GM19043 (cell line): Measurements from ENCODE around the gene SPRYD7.
"Not testable (repeated sequence)": the region's sequence is repeated elsewhere in the genome, so short reads cannot be mapped to it uniquely, and the experiment has no call there.

Experiments
- ATAC-seq: cut with Tn5 transposase; IDR thresholded peaks from one replicate; pipeline ENCODE4 v1.9.1; 2021; ENCODE audit warnings: low read depth; ENCODE audit not compliant: unreplicated experiment

Gene SPRYD7

DNA sequence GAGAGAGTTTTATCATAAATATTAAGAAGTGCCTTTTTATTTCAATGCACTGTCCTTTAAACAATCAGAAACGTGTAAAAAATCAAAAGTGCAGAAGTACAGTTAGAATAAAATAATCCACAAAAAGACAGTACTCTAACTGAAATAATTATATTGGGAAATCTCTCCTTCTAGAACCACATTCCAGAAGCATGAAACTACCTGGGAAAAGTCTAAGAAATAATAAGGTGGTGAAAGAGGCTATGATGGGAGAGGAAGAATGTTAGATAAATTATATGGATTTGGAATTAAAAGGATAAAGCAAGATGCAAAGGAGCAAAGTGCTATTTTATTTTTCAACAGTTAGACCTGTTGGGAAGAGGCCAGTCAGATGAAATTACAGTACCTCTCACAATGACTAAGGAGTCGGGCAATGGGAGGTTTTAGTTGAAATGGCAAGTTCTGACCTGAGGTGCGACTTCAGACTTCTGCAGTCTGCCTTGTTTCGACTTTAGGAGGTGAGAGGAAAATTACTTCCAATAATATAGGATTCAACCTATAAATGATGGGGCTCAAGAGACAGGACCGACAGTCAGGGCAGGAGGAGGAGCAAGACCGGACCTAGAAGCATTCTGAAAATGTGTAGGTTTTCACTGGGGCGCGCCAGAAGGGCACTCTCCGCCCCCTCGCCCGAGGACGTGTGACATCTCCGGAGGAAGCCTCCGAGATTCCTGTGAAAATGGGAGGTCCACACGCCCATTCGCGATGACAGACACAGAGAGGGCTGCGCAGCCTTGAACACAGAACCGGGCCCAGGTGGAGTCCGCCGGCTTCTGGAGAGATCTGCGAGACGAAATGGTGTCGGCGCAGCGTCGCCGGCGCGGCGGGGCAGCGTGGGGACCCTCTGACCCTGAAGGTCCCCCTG, 717 bp downstream of the SPRYD7 start:
- peak; percentile 15 for ATAC-seq

DNA sequence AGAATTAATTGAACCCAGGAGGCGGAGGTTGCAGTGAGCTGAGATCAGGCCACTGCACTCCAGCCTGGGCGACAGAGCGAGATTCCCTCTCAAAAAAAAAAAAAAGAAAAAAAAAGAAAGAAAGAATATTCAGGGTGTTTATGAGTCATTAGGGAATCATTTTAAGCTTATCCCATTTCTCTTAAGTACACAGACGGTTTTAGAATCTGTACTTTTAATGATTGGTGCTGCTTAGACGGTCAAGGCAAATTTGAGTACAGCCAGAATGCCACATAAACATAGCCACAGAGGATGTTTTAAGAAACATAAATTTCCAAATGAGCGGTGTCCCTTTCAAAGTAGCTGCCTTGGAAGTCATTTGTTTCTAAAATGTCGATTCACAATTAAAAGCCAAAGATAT, 2.6 kb downstream of the SPRYD7 start:
- no peak for ATAC-seq

DNA sequence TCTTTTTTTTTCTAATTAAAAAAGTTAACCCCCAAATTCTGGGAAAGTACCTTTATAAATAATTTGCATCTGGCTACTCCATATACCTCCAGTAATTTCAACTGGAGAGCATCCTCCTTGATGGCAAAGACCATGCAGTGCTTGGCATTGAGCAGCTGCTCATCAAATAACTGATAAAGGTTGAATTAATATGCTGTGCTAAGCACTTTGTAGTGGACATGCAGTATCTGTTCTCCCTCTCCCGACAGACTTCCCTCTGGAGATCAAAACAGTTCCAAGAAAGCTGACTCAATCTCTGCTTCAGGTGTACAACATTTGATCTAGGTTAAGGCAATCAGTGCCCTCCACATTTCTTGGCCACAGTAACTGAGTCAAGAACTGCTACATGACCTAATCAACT, 3.3 kb downstream of the SPRYD7 start:
- no peak for ATAC-seq

DNA sequence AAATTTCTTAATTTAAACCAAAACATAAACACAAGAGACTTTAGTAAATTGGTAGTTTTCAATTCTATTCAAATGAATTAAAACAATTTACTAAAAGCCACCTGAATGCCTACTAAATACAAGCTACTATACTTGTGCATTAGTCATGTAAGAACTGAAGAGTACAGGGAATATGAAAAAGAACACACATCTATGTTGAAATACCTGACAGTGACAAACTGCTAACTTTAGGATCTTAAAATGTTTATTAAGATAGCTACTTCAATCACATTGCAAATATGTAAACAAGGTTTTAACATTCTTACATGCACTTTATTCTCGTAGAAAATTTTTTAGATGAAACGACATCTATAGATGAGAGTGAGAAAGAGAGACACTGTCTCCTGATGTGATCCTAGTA, 4.1 kb downstream of the SPRYD7 start:
- ATAC-seq: no peak

DNA sequence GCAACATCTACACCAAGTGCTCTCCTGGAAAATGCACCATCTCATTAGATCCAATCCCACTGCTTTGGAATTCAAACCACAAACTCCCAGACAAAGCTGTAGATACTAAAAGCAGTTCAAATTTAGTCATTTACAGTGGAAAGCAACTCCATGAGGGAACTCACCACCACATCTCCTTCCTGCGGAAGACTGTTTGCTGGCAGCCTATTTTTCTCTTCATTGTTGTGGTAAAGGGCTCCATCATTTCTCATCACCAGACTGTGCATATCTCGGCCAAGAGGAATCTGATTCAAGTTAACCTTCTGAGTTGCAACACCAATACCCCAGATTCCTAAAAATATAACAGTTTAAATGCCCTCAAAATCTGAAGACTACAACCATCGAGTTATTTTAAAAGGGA, 8.4 kb downstream of the SPRYD7 start:
- no peak for ATAC-seq

DNA sequence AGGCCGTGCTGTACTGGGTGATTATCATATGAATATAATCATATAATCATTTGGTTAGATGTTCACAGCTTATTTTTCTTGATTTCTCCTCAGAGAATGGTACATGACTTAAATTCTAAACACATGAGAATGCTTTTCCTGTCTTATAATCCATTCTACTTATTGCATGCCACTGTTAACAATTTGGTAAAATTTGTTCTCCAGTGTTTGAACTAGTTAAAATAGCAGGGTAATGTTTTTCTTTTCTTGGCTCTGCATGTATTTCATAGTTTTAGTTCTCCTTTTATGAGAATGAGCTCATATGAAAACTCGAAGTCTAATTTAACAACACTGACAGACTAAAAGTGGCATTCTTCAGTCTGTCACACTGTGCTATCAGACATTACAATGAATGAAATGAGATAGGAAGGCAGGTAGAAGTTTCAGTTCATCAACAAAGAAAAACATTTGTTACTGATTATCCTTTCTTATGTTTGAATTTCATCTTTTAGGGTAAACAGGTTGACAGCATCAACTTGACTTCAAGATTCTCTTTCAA, 10.2 kb downstream of the SPRYD7 start:
- no peak for ATAC-seq

DNA sequence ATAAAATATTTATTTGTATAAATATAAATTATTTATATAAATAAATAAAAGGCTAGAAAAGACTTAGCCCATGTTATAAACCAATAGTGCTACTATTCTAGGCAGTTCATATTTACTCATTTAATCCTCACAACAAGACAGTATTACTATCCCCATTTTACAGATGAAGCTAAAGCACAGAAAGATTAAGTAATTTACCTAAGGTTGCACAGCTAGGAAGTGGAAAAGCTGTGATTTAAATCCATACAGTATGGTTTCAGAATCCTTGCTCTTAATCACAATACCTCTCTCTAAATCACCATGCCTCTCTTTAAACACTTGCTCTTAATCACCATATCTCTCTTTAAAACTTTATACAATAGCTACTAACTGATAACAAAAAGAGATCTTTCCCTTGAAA, 13.8 kb downstream of the SPRYD7 start:
- no peak for ATAC-seq

DNA sequence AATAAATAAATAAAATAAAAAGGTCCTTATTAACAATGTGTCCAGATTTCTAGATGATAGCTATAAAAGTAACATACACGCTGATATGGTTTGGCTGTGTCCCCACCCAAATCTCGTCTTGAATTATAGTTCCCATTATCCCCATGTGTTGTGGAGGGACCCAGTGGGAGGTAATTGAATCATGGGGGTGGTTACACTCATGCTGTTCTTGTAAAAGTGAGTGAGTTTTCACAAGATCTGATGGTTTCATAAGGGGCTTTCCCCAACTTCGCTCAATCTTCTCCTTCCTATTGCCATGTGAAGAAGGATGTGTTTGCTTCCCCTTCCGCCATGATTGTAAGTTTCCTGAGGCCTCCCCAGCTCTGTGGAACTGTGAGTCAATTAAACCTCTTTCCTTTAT, 15.2 kb downstream of the SPRYD7 start:
- not testable (repeated sequence) for ATAC-seq

DNA sequence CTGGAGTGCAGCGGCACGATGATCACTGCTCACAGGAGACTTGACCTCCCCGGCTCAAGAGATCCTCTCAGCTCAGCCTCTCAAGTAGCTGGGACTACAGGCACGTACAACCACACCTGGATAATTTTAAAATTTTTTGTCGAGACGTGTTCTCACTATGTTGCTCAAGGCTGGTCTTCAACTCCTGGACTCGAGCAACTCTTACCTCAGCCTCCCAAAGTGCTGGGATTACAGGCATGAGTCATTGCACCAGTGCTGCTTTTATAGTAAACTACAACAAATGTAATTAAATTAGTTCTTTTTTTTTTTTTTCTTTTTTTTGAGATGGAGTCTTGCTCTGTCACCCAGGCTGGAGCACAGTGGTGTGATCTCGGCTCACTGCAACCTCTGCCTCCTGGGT, 18.0 kb downstream of the SPRYD7 start:
- ATAC-seq: not testable (repeated sequence)

DNA sequence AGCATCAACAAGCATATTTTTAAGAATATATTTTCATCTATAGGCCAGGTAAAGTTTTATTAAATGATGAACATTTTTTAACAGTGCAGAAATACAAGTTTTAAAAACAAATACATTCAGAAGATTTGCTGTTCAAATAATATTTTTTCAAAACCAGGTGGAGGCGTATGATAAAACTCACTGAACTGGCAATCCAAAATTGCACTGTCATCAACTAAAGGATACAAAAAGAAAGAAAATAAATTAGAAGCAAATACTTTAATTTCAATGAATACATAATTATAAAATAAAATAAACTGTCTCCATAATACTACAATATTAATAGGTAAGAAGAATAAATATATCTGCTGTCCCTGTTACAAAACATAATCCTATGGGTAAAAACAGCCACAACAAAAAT, 21.2 kb downstream of the SPRYD7 start:
- no peak for ATAC-seq

DNA sequence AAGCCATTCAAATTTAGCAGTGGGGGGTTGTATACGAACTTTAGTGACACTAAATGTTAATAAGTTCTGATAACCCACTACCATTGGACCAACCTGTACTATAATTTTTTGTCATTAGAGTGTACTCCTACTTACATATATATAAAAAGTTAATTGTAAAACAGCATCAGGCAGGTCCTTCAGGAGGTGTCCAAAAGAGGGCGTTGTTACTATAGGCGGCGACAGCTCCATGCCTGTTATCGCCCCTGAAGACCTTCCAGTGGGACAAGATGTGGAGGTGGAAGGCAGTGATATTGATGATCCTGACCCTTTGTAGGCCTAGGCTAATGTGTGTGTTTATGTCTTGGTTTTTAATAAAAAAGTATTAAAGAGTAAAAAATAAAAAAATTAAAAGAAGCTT, 27.5 kb downstream of the SPRYD7 start:
- ATAC-seq: no peak

DNA sequence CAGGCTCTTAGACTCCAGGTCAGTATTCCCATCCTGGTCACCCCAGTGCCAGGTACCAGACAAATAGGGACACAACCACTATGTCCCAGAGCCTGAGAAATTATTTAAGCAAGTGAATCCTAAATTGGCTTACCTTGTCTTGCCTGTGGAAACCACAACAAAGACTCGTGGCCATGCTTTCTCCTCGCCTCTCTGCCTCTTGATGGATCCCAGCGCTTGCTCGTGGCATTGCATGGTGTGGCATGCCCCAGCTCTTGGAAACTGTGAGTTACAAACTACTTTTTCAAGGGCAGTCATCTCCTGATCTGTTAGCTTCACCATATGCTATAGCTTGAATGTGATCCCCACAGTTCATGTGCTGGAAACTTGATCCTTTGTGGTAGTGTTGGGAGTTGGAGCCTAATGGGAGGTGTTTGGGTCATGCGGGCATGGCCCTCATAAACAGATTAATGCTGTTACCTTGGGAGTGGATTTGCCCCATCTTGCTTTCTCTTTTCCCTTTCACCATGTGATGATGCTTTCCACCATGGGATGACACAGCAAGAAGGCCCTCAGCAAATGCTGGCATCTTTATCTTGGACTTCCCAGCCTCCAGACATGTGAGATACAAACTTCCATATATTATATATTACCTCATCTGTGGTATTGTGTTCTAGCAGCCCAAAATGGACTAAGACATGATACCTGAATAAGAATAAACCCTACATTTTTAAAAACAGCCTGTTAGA, 31.2 kb downstream of the SPRYD7 start:
- ATAC-seq: no peak

DNA sequence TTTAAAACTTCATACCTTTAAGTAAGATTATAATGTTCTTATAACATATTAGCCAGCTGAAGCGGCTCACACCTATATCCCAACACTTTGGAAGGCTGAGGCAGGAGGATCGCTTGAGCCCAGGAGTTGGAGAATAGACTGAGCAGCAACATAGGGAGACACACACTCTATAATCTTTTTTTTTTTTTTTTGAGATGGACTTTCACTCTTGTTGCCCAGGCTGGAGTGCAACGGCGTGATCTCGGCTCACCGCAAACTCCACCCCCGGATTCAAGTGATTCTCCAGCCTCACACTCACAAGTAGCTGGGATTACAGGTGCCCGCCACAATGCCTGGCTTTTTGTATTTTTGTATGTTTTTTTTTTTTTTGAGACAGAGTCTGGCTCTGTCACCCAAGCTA, 37.3 kb downstream of the SPRYD7 start:
- no peak for ATAC-seq

DNA sequence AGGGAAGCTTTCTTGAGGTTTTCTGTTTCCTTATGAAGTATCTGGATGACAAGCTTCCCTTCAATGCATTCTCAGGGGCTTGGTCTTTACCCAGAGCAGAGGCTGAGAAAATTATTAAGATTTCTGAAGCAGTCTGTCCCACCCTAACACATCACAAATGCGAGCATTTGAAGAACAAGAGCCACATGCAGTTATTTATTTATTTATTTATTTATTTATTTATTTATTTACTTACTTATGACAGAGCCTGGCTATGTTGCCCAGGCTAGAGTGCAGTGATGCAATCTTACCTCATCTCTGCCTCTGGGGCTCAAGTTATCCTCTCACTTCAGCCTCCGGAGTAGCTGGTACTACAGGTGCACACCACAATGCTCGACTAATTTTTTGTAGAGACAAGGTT, 38.4 kb downstream of the SPRYD7 start:
- ATAC-seq: no peak

DNA sequence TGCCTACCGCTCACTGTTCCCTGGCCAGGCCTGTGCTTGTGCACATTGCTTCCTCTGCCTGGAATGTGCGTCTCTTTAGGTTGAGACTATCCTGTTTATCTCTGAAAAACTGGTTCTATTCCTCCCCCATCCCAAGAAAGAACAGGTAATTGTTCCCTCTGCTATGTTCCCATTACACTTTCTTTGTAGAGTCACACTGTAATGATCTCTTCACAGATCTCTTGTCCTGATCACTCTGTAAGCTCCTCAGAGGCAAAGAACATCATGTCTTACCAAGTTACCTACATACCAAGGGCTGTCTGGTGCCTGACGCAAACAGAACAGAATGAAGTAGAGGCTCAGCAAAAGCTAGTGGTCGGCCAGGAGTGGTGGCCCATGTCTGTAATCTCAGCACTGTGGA, 40.3 kb downstream of the SPRYD7 start:
- no peak for ATAC-seq

DNA sequence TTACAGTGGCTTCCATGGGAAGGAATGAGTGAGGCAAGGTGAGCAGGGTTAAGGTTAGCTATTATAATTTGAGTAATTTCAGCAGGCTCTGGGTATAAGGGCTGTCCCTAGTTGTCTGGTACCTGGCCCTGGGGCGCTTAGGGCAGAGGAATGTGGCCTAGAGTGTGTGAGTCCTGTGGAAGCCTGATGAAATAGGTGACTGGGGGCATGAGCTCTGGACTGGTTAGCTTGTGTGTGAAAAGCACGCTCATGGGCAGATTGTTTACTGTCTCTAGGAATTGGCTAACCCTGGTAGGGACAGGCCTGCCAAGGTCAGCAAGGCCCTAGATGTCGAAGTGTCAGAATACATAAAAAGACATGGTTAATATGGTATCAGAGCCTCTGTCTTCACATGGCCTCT, 42.5 kb downstream of the SPRYD7 start:
- no peak for ATAC-seq

DNA sequence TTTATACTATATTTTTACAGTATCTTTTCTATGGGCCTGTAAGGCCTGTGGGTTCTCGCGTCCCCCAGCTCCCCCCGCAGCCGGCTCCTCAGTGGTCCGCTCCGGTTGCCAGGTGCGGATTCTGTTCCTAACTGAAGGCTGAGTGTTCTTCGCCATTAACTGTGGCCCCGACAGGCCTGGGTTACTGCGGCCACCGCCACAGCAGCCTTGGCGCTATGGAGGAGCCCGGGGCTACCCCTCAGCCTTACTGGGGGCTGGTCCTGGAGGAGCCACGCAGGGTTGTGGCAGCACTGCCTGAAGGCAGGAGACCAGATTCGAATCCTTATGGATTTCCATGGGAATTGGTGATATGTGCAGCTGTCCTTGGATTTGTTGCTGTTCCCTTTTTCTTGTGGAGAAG, 45.8 kb downstream of the SPRYD7 start:
- no peak for ATAC-seq

DNA sequence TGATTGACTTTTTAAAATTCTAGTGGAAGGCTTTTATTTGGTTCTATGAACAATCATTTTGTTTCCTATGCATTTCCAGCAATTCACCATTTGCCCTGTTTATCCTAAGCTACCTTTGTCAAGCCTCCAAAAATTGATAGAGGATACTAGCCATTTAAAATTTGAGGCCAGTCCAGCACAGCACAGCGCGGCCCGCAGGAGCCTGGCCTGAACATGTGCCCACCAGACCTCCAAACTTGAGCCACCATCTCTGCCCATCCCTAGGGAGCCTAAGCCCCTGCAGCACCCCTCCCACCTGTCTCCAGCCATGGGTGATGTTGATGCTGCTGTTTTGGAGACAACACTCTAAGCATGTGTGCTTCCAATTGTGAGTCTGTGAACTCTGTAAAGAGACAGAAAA, 57.5 kb downstream of the SPRYD7 start:
- no peak for ATAC-seq

DNA sequence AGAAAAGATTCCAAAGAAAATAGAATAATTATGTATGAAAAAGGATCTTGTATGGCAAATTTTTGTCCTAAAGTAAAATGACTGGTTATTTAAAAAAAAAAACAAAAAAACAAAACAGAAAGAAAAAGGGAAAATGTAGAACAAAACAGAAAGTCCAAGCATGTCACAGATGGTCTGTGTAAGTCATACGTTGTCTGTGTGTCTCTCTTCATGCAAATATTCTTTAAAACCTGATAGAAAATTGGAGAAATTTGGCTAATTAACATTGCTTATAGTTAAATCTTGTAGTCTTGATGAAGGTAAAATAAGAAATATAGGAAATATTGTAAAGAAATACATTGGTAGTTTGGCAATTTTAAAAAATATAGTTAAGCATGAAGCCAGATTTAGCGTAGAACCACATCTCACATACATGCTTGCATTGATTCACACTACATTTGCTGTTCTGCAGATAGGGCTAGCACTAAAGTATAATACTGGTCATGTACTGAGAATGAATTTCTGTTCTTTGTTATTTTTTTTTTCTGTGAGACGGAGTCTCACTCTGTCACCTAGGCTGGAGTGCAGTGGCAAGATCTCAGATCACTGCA, 58.4 kb downstream of the SPRYD7 start:
- no peak for ATAC-seq

DNA sequence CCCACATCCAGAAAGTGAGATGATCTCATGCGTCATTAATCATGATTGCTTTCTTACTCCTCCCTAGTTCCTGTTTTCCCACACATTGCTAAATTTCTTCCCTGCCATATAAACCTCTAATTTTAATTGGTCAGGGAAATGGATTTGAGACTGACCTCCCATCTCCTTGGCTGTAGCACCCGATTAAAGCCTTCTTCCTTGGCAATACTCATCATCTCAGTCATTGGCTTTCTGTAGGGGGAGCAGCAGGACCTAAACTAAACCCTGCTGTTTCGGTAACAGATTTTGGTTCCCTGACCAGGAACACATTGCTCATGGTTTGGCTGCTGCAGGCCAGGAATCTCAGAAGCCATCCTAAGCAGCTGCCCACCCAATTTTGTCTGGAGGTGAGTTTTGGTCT, 61.7 kb downstream of the SPRYD7 start:
- no peak for ATAC-seq

DNA sequence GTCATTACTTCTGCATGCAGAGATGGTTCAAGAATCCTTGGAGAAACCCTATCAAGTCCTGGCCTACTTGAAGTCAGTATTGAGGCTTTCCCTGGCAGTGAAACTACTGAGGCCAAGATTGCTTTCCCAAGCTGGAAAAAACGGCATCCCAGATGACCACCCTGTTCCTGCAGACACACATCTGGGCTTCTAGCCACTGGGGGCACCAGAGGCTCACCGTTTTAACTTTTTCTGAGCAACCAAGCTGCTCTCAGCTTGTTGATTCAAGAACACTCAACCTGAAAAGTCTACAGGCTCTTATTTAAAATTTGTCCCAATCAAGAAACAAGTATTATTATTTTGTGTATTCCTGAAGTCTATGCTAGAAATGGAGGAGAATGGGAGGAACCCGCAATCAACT, 66.6 kb downstream of the SPRYD7 start:
- no peak for ATAC-seq
